ENCODE data around the gene PLD1.

- TF ChIP-seq CTCF (IDR thresholded peaks at IDR 0.05), result no peak
- TF ChIP-seq POLR2A (IDR thresholded peaks at IDR 0.05), result no peak
Observed at GRCh38 chr3:171604370-171604769, 205.9 kb downstream of the PLD1 start.

Measured in right lobe of liver (tissue), 4 donors.